RWPE2 (cell line): ENCODE data around the gene ARHGAP15.

Source experiments
- ATAC-seq: fragments of 200-7000 bp; cut with Tn5 transposase; 3 replicates; pipeline ENCODE4 v1.9.1; 2021; ENCODE audit warnings: low read depth
- DNase-seq: peaks from one replicate; pipeline ENCODE4 v3.0.0-alpha.2; 2020; ENCODE audit warnings: low spot score
- H3K27ac ChIP-seq: fragments of 450-650 bp; 2 replicates; pipeline ENCODE4 v1.5.1; 2017; ENCODE audit warnings: mild to moderate bottlenecking; ENCODE audit not compliant: poor library complexity, severe bottlenecking
- H3K27me3 ChIP-seq: fragments of 250-450 bp; sonication (Bioruptor Pico); 2 replicates; pipeline ENCODE4 v1.5.1; 2021; ENCODE audit warnings: mild to moderate bottlenecking, moderate library complexity; ENCODE audit not compliant: insufficient read depth, poor library complexity, severe bottlenecking
- H3K36me3 ChIP-seq: fragments of 250-450 bp; sonication (Bioruptor Pico); 2 replicates; pipeline ENCODE4 v1.5.1; 2020; ENCODE audit warnings: low read depth, mild to moderate bottlenecking, moderate library complexity
- H3K4me1 ChIP-seq: fragments of 250-450 bp; sonication (Bioruptor Pico); 2 replicates; pipeline ENCODE4 v1.5.1; 2021; ENCODE audit warnings: mild to moderate bottlenecking, moderate library complexity; ENCODE audit not compliant: insufficient read depth, poor library complexity, severe bottlenecking
- H3K4me3 ChIP-seq: fragments of 250-450 bp; sonication (Bioruptor Pico); 2 replicates; pipeline ENCODE4 v1.5.1; 2021; ENCODE audit warnings: mild to moderate bottlenecking, moderate library complexity; ENCODE audit not compliant: severe bottlenecking
- H3K9me3 ChIP-seq: fragments of 250-450 bp; sonication (Bioruptor Pico); 2 replicates; pipeline ENCODE4 v1.5.1; 2021; ENCODE audit warnings: mild to moderate bottlenecking, moderate library complexity; ENCODE audit not compliant: severe bottlenecking
- TF ChIP-seq, protein P1 (sequence below): fragments of 450-650 bp; IDR thresholded peaks from one replicate; pipeline ENCODE4 v1.5.1; 2017; ENCODE audit warnings: mild to moderate bottlenecking, moderate library complexity; ENCODE audit not compliant: poor library complexity, severe bottlenecking

The ARHGAP15 gene

GRCh38 chr2:143600116-143600515 is 470.9 kb downstream of the ARHGAP15 start:
- no peaks in the 10 kb centered on the region for H3K4me1 ChIP-seq
- H3K36me3 ChIP-seq = no peaks in the 10 kb centered on the region
- no peak overlapping the region for H3K27ac ChIP-seq
- no peak overlapping the region for H3K4me3 ChIP-seq
- TF ChIP-seq, protein P1, sequence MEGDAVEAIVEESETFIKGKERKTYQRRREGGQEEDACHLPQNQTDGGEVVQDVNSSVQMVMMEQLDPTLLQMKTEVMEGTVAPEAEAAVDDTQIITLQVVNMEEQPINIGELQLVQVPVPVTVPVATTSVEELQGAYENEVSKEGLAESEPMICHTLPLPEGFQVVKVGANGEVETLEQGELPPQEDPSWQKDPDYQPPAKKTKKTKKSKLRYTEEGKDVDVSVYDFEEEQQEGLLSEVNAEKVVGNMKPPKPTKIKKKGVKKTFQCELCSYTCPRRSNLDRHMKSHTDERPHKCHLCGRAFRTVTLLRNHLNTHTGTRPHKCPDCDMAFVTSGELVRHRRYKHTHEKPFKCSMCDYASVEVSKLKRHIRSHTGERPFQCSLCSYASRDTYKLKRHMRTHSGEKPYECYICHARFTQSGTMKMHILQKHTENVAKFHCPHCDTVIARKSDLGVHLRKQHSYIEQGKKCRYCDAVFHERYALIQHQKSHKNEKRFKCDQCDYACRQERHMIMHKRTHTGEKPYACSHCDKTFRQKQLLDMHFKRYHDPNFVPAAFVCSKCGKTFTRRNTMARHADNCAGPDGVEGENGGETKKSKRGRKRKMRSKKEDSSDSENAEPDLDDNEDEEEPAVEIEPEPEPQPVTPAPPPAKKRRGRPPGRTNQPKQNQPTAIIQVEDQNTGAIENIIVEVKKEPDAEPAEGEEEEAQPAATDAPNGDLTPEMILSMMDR = no peak
- ATAC-seq = no peak
- DNase-seq = no peak
- peaks cover 2% of the 10 kb centered on the region for H3K9me3 ChIP-seq
- H3K27me3 ChIP-seq = no peaks in the 10 kb centered on the region

DNA sequence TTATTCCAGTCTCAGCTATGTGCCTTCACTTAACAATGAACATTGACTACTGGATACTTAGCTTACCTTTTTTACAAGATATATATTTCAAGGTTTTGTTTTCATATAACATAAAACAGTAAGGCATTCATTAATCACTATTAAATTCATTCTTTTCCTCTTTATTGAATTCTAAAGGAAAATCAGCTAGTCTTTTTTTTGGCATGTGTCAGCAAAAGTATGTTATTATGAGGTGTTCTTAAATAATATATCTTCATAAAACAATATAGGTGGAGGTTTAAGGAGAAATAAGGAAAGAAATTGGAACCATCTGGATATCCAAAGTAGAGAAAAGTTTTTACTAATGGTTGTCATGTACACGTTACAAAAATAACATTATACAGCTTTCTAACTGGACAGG is 472.6 kb downstream of the ARHGAP15 start:
- DNase-seq (no peak), ATAC-seq (no peak)
- Histone ChIP-seq H3K36me3 (no peaks in the 10 kb centered on the region), H3K27me3 (no peaks in the 10 kb centered on the region), H3K9me3 (peaks cover 2% of the 10 kb centered on the region), H3K4me3 (no peak overlapping the region), H3K4me1 (no peaks in the 10 kb centered on the region), H3K27ac (no peak overlapping the region)
- TF ChIP-seq, protein P1 = no peak

DNA sequence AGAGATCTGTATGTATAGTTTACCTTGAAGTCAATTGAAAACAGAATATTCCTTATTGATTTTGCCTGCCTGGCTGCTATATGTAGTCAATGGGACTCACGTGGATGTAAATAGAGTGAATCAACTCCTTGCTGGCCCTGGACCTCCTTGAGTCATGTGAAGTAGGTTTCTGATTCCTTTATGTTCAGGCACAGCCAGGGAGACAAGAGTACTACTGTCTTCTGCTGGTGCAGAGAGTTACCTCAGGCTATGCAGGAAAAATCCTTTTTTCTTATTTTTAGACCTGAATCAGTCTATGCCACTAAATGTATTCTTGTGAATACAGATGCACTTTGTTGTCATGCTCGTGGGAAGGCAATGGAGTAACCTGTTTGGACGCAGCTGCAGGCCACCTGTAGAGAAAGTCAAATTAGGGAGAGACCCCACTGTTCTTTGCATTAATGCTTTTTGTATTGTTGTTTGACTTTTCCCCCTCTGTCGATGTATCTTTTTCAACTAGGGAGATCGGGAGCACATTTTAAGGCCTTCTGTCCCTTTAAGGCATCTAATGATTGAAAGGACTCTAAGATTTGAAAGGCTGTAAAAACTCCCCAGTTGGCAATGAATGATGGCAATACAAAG is 473.9 kb downstream of the ARHGAP15 start:
- DNase-seq = no peak
- Histone ChIP-seq H3K27me3 (no peaks in the 10 kb centered on the region), H3K27ac (no peak overlapping the region), H3K9me3 (peaks cover 2% of the 10 kb centered on the region), H3K4me1 (no peaks in the 10 kb centered on the region), H3K4me3 (no peak overlapping the region), H3K36me3 (no peaks in the 10 kb centered on the region)
- ATAC-seq = no peak
- TF ChIP-seq, protein P1 = no peak

DNA sequence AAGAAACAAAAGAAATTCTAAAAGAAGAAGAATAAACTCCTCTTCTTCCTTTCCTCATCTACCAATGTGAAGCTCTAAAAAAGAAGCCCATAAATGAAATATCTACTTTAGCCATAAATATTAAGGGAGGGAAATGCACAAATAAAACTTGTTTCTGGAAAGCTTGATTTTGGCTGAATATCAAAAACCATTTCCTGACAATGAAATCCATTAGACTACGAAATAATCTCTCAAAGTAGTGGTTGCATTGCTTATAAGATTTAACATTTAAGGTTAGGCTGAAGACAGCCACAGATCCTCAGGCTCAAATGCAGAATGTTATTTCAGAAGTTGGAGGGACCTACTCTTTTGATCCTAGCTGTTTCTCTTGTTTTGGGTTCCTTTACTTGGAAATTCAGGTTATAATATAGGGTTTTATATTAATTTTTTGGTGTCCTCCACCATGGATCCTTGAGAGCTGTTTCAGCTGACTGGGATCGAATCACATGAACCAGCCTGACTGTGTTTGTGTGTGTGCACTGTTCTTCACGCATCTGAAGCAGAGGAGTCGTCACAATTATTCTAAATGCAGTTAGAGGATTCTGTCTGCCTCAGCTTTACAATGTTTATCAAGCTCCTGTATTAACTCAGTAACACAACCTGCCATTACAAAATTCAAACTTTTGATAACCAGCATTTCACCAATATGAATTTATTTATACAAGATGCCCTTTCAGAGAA is 474.8 kb downstream of the ARHGAP15 start:
- Histone ChIP-seq H3K27ac (no peak overlapping the region), H3K4me3 (no peak overlapping the region), H3K36me3 (no peaks in the 10 kb centered on the region), H3K9me3 (peaks cover 2% of the 10 kb centered on the region), H3K27me3 (no peaks in the 10 kb centered on the region), H3K4me1 (no peaks in the 10 kb centered on the region)
- TF ChIP-seq, protein P1 = no peak
- ATAC-seq (no peak), DNase-seq (no peak)

GRCh38 chr2:143604566-143604959 is 475.3 kb downstream of the ARHGAP15 start:
- Histone ChIP-seq H3K4me1 (no peaks in the 10 kb centered on the region), H3K4me3 (no peak overlapping the region), H3K36me3 (no peaks in the 10 kb centered on the region), H3K27me3 (no peaks in the 10 kb centered on the region), H3K27ac (no peak overlapping the region), H3K9me3 (peaks cover 2% of the 10 kb centered on the region)
- no peak for ATAC-seq
- no peak for DNase-seq
- TF ChIP-seq, protein P1 = no peak
